Raji (cell line): ENCODE data around the gene TRIM7.

Experiments used
- POLR2A ChIP-seq: IDR thresholded peaks from 2 replicates; pipeline ENCODE4 v1.6.1; 2011; ENCODE audit warnings: low read depth, low read length, control low read depth; ENCODE audit not compliant: insufficient read depth

Gene TRIM7

DNA sequence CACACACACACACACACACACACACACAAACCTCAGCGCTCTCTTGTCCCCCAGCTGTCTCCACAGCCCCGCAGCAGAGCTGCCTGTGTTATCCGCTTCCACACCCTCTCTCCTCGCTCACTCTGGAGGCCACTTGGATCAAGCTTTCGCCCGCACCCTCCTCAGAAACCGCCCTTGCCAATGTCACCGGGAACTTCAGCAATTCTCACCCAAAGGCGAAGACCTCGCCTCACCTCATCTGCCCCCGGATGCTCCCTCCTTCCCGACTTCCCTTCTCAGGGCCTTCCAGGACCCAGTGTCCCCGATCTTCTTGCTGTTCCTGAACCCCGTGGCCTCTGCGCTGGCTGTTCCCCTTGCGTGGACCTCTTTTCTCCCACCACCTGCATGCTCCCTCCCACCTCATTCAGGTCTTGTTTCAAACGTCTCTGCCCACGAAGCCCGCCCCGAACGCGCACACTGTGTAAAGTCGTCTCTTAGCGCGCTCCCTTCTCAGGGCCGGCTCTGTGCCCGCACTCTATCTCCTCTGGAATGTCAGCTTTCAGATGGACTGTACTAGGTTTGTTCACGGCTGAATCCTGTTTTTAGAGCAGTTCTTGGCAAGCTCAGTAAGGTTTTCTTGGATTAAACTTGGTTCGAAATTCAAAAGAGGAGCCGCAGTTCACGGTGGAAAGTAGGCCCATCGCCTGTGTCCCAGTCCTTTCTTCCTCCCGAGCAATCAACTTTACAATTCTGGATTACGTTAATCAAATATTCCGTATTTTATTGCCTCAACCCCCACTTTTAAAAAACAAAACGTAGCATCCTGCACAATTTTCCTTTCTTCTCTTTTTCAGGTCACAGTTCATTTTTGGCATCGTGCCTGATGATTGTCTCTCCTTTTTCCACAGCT is 1.0 kb upstream of the TRIM7 start:
- no peak for TF ChIP-seq POLR2A

DNA sequence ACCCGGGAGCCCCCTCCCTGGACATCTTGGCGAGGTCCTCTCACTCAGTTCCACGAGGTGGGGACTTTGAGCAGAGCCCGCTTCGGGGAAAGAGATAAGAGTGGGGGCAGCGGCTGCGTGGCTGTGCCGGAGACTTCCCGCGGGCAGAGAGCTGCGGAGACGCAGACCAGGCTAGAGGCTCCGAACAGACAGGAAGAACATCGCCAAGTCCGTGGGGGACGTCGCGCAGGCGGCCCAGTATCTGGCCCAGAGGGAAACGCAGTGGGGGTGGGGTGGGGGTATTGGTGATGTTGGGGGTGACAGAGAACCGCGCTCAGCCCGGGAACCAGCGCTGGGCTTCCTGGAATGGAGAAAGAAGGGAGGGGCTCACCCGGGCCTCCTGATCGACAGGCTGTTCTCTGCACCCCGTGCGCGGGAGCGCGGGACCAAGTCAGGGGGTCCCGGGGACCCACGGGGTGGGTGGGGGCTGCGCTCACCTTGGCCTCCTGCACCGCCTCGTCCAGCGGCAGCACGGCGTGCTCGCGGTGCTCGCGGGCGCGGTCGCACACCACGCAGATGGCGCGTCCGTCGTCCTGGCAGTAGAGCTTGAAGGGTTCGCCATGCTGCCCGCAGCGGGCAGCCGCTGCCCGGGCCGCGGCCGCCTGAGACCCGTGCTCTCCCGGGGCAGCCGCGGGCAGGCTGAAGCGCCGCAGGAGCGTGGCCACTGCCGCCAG is 727 bp downstream of the TRIM7 start:
- no peak for TF ChIP-seq POLR2A

DNA sequence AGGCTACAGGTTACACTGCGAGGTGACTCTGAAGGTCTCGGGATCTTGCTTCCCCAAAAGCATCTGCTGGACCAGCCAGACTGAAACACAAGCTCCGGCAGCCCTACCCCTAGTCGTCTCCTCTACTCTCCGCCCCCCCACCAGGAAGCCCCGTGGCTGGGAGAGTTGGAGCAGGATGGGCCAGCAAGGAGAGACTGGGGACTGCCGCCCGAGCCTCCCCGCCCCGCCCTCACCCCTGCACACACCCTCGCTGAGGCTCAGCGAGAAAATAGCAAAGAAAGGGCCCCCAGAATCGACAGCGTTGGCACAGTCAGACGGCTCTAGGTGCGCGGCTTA is 1.3 kb downstream of the TRIM7 start:
- no peak for TF ChIP-seq POLR2A

DNA sequence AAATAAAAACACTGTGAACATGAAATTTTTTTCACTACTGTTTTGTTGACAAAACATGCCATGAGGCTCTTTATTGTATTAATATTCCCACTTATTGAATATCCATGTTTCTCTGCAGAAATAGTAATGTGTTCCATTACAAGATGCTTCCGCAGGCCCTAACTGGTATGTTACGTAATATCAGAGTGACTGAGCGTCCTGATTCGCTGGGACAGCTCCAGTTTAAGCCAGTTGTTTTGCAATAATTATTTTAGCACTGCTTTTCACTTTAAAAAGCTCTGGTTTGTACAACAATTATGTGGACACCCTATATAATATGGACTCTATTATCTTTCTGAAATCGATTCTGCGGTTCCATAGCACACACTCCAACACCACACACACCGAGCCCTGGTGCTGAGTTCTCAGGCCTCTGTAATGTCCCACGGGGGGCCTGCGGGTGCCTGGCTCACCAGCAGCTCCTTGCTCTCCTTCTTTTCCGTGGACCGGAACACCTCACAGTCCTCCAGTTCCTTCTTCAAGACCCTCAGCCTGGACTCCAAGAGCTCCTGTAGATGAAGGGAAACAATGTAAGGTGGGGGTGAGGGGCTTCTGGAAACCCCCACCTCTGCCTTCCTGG is 1.8 kb downstream of the TRIM7 start:
- TF ChIP-seq POLR2A, result no peak

DNA sequence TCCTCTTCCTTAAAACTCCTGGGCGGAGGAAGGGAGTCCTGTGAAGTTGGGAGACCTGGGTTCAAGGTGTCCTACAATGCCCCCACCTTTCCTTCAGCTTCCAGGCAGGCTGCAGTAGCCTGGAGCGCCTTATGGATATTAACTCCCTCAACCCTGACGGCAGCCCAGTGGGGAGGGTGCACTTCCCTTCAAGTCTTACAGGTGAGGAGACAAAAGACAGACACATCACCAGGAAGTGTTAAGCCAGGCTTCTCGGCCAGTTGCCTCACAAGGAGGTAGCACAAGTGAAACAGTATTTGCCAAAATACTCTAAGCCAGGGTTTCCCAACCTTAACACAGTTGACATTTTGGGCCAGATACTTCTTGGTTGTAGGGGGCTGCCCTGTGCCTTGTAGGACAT is 4.2 kb downstream of the TRIM7 start:
- TF ChIP-seq POLR2A, result no peak

DNA sequence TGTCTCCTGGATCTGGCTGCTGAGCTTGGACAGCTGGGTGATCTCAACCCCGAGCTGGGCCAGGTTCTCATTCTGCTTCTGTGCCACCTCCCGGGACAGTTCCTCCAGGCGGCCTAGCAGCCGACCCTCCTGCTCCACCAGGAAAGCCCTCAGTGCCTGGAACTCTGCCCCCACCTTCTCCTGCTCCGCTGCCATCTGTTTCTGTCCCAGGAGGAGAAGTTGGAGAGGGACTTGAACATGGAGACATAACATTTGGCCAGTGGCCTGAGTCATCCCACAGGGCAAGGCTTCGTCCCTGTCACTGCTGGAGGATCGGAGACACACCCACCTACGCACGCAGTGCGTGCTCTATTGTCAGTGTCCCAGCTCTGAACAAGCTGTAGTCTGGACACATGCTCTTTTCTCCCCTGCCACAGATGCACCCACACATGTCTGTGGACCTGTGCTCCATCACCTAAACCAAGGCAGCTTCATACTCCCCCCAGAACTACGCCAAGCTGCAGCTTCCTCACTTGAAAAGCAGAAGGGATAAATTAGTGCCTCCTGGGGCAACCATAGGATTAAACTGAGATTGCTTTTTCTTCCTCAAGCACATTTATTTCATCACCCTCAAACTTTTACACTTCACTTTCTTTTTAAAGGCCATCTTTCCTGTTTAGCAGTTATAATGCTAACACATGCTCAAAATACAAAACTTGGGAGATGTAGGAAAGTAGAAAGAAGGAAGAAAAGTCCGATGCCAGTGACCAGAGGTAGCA is 4.9 kb downstream of the TRIM7 start:
- TF ChIP-seq POLR2A, result no peak

DNA sequence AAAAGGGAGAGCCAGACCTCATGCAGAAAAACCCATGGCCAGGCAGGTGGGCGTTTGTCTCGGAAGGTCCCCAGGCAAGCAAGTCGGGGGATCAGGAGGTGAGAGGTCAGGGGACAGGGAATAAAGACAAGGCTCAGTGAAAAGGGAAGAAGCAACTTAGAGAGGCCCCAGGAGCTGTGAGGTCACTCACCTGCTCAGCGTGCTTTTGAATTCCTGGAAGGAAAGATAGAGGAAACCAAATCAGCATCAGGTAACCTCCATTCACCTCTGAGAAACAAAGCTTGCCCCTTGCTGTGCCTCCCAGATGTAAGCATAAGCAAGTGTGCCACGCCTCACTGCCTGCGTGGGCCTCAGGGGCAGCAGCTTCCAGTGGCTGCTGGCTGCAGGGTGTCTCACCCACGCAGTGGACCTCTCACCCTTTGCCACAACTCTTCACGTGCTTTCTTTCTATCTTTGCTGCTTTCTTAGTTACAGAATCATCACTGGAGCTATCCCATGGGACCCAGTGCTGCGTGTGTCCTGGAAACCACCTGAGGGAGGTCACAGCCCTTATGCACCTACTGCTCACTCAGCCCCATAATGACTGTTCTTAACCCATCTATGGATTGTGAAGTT is 6.0 kb downstream of the TRIM7 start:
- TF ChIP-seq POLR2A, result no peak

DNA sequence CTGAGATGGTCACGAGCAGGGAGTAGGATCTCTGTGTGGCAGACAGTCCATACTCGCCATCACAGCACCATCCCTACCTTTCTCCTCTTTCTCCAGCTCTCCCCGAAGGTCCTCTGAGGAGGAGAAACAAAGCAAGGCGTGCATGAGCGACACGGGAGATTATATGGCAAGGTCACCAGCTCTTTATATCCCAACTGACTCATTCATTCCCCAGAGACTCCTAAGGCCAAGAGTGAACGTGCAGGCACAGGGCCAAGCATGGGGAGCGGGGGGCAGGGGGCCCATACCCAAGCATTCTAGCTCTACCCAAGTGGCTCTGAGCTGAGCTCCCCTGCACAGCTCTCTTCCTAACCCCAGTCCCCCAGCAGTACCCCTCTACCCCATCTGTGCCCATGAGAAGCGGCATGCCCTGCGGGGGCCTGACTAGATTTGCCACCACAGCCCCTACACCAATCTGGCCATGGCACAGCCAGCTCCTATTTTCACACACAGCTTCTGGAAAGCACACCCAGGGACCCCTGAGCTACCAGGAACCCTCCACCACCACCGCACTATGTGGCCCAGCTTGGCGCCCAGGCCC is 6.8 kb downstream of the TRIM7 start:
- TF ChIP-seq POLR2A, result no peak

DNA sequence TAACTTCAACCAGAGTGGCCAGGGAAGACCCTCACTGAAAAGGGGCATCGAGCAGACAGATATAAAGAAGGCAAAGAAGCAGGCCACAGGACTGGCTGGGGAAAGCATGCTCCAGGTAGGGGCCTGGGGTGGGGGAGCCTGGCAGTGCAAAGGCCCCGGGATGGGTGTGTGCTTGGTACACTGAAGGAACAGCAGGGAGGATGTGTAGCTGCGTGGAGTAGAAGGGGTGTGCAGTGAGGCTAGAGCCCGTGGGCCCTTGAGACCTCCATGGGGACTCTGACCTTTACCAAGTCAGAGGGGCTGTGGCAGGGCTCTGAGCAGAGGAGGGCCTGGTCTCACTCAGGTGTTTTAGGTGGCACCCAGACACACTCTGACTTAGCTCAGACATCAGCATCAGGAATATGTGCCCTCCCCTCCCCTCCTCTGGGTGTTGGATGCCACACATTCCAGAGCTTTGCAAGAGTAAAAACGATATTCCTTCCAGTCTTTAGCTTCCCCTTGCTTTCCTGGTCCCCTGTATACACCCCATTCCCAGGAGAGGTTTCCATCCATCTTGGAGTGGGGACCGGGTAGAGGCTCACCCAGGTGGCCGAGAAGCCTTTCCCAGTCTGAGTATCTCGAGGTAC is 7.6 kb downstream of the TRIM7 start:
- no peak for TF ChIP-seq POLR2A

DNA sequence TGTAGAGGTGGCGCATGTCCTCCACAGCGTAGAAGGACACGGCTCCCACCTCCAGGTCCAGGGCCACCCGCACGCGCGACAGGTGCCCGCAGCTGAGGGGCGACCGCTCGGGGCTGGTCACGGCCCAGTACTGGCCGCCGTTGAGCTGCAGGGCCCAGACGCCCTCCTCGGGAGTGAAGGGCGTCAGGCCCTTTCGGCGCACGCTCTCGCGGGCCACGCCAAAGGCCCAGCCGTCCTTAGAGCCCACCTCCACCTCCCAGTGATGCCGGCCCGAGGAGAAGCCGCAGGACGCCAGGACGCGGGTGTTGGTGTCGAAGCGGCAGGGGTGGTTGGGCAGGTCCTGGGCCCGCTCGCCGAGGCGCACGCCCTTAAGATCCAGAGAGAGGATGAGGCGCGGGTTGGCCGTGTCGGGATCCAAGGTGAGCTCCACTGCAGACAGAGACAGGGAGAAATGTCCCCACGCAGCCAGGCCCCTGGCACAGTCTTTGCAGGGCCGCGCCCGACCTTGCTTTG is 9.7 kb downstream of the TRIM7 start:
- no peak for TF ChIP-seq POLR2A

DNA sequence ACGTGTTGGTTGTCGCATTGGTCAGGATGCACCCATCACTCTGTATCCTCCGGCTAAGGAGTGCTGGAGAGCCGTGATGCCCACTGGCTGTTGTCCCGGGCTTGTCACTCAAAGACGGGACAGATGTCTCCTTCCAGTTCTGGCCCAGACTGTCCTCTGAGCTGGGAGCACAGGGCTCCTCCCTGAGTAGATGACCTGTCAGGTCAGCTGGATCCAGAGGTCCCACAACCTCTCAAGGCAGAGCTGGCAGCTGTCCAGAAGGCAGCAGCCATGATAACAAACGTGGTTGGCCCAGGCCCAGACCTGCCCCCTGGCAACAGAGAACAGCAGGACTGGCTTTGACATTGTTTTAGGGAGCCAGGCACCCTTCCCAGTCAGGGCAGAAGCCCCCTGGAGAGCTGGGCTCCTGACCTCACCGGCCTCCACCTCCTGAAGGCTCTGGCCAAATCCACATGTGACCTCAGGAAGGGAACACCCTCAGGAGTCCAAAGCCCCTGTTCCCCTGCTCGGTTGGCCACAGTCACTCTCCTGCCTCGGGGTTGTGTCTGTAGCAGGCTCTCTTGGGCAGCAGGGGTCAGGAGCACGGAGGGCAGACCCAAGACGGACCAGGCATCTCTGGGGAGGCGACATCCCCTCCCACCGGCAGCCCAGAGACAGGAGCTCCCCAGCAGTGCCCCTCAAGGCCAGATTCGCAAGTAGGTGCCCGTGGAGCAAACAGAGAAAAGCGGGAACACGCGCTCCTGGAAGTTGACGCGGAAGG is 10.3 kb downstream of the TRIM7 start:
- no peak for TF ChIP-seq POLR2A

DNA sequence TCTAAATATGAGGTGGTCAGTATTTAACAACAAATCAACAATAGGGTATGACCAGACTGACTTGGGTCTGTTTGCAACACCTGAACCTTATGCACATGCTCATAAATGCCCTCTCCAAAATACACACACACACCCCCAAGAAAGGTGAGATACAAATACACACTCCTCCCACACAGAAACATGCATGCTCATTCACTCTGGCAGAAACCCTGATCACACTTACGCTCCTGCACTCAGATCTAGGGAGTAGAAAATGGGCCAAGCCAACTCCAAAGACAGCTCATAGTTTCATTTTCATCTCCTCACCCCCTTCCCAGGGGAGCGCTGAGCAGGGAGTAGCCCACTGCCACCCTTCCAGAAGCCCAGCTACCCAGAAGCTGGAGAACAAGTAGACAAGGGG is 11.3 kb downstream of the TRIM7 start:
- TF ChIP-seq POLR2A, result no peak

DNA sequence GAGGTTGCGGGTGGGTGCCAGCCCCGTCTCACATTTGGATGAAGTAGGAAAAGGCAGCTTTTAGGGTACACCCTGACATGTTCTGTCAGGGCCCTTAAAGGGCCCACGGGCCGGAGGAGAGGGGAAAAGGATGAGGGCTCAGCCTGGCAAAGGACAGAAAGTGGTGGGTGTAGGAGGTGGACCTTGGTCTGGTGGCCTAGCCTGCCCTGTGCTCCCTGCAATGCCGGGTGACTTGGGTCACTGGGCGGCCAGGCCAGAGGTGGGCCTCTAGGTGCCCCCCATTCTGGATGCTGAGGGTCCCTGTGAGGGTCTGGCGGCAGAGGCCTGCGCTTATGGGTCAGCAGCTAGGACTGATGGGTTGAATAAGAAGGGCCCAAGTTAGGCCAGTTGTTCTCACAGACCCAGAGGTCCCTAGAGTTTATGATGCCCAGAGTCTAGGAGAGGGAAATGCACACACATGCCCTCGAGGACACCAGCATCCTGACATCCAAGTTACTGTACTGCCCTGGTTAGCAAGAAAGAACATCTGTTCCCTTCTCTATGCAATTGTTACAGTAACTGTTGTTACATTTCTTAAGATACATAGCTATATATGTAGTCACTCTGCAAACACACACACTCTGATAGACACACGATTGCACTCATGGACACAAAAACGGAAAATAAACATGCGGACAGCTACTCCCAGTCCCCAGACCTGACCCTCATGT is 12.5 kb downstream of the TRIM7 start:
- TF ChIP-seq POLR2A, result no peak
